SU-DHL-6 (cell line): ENCODE measurements around the gene PLIN4.

ENCODE experiments used
- EZH2phosphoT487 ChIP-seq: fragments of 200-600 bp; sonication (generic), shearing (Covaris generic); conservative IDR thresholded peaks from 2 replicates; pipeline ENCODE4 v1.6.1; 2018; ENCODE audit warnings: mild to moderate bottlenecking, antibody characterized with exemption, low read length, moderate library complexity, mixed read lengths
- TF ChIP-seq, protein P1 (sequence below): fragments of 200-600 bp; sonication (generic); IDR thresholded peaks from one replicate; pipeline ENCODE4 v1.5.1; 2017; ENCODE audit warnings: antibody characterized with exemption, mild to moderate bottlenecking, low read length, moderate library complexity; ENCODE audit not compliant: insufficient read depth, poor library complexity, severe bottlenecking

GRCh38 chr19:4491446-4491845 lies 26.8 kb downstream of the PLIN4 start:
- TF ChIP-seq, protein P1, sequence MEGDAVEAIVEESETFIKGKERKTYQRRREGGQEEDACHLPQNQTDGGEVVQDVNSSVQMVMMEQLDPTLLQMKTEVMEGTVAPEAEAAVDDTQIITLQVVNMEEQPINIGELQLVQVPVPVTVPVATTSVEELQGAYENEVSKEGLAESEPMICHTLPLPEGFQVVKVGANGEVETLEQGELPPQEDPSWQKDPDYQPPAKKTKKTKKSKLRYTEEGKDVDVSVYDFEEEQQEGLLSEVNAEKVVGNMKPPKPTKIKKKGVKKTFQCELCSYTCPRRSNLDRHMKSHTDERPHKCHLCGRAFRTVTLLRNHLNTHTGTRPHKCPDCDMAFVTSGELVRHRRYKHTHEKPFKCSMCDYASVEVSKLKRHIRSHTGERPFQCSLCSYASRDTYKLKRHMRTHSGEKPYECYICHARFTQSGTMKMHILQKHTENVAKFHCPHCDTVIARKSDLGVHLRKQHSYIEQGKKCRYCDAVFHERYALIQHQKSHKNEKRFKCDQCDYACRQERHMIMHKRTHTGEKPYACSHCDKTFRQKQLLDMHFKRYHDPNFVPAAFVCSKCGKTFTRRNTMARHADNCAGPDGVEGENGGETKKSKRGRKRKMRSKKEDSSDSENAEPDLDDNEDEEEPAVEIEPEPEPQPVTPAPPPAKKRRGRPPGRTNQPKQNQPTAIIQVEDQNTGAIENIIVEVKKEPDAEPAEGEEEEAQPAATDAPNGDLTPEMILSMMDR, result no peak
- TF ChIP-seq EZH2phosphoT487, result no peak
